HCEC 1CT (cell line): ENCODE measurements around the gene SNX1.
A peak's percentile ranks its signal among the peaks of the same experiment; 100 is the strongest.
"Not testable (repeated sequence)": the region's sequence is repeated elsewhere in the genome, so short reads cannot be mapped to it uniquely, and the experiment has no call there.

Experiments used
- DNase-seq: peaks from one replicate; pipeline ENCODE4 v3.0.0-alpha.2; 2017

The SNX1 gene

GRCh38 chr15:64095795-64096667 lies at the start of gene SNX1:
SNX1 (plus strand) TSS chr15:64095982; CDS start chr15:64096014, 32 bp downstream.
- peak; percentile 93 for DNase-seq

- DNase-seq, result peak; percentile 43
Measured at GRCh38 chr15:64046421-64047153, 49.2 kb upstream of the SNX1 start, which contains the start of gene DAPK2. DAPK2 (minus strand) TSS chr15:64046485; CDS start chr15:64040261, 6,224 bp downstream.

- DNase-seq, result no peak
Measured at GRCh38 chr15:64048781-64049460, 46.9 kb upstream of the SNX1 start.

- no peak for DNase-seq
Measured at GRCh38 chr15:64050281-64051092, 45.3 kb upstream of the SNX1 start.

- DNase-seq, result no peak
Measured at GRCh38 chr15:64051093-64051402, 44.7 kb upstream of the SNX1 start.

GRCh38 chr15:64051407-64052259 lies 44.1 kb upstream of the SNX1 start:
- no peak for DNase-seq

- no peak for DNase-seq
Measured at GRCh38 chr15:64052925-64053491, 42.8 kb upstream of the SNX1 start.

- not testable (repeated sequence) for DNase-seq
Measured at GRCh38 chr15:64053674-64054073, 42.1 kb upstream of the SNX1 start.

GRCh38 chr15:64058279-64058678 lies 37.5 kb upstream of the SNX1 start:
- DNase-seq, result peak; percentile 51

- DNase-seq, result not testable (repeated sequence)
Measured at GRCh38 chr15:64059104-64059503, 36.7 kb upstream of the SNX1 start.

GRCh38 chr15:64060716-64061115 lies 35.1 kb upstream of the SNX1 start:
- DNase-seq, result no peak

- peak; percentile 16 for DNase-seq
Measured at GRCh38 chr15:64066451-64066850, 29.3 kb upstream of the SNX1 start.

- peak; percentile 42 for DNase-seq
Measured at GRCh38 chr15:64067564-64068030, 28.2 kb upstream of the SNX1 start.

GRCh38 chr15:64068133-64068532 lies 27.6 kb upstream of the SNX1 start:
- DNase-seq, result no peak

GRCh38 chr15:64070106-64070505 lies 25.7 kb upstream of the SNX1 start:
- no peak for DNase-seq

GRCh38 chr15:64070965-64071851 lies 24.6 kb upstream of the SNX1 start:
- peak; percentile 88 for DNase-seq

GRCh38 chr15:64071931-64072765 lies 23.6 kb upstream of the SNX1 start:
- peak; percentile 17 for DNase-seq

GRCh38 chr15:64072812-64073211 lies 23.0 kb upstream of the SNX1 start:
- no peak for DNase-seq

GRCh38 chr15:64073496-64073895 lies 22.3 kb upstream of the SNX1 start:
- peak; percentile 22 for DNase-seq
